GM21367 (cell line): ENCODE data around the gene ZNF292.
"Not testable (repeated sequence)": the region's sequence is repeated elsewhere in the genome, so short reads cannot be mapped to it uniquely, and the experiment has no call there.

Experiments
- ATAC-seq: cut with Tn5 transposase; IDR thresholded peaks from one replicate; pipeline ENCODE4 v1.9.1; 2021; ENCODE audit not compliant: unreplicated experiment

Gene ZNF292

GRCh38 chr6:87210979-87211378 is 55.6 kb downstream of the ZNF292 start:
- ATAC-seq, result peak; percentile 94

- ATAC-seq, result no peak
Measured at GRCh38 chr6:87212596-87212995, 57.2 kb downstream of the ZNF292 start.

- no peak for ATAC-seq
Measured at GRCh38 chr6:87213364-87213763, 58.0 kb downstream of the ZNF292 start.

- ATAC-seq, result no peak
Measured at GRCh38 chr6:87214831-87215230, 59.5 kb downstream of the ZNF292 start.

- ATAC-seq, result no peak
Measured at GRCh38 chr6:87220997-87221396, 65.6 kb downstream of the ZNF292 start.

- no peak for ATAC-seq
Measured at GRCh38 chr6:87222676-87223075, 67.3 kb downstream of the ZNF292 start.

- no peak for ATAC-seq
Measured at GRCh38 chr6:87224971-87225370, 69.6 kb downstream of the ZNF292 start.

- no peak for ATAC-seq
Measured at GRCh38 chr6:87225511-87225910, 70.1 kb downstream of the ZNF292 start.

GRCh38 chr6:87225937-87226336 is 70.6 kb downstream of the ZNF292 start:
- ATAC-seq, result no peak

- ATAC-seq, result no peak
Measured at GRCh38 chr6:87230801-87231200, 75.4 kb downstream of the ZNF292 start.

GRCh38 chr6:87237804-87238203 is 82.4 kb downstream of the ZNF292 start:
- ATAC-seq, result no peak

- not testable (repeated sequence) for ATAC-seq
Measured at GRCh38 chr6:87239098-87239635, 83.8 kb downstream of the ZNF292 start.

GRCh38 chr6:87241304-87241703 is 85.9 kb downstream of the ZNF292 start:
- ATAC-seq, result no peak

GRCh38 chr6:87242311-87242710 is 86.9 kb downstream of the ZNF292 start:
- no peak for ATAC-seq

GRCh38 chr6:87243812-87244211 is 88.4 kb downstream of the ZNF292 start:
- ATAC-seq, result no peak

- no peak for ATAC-seq
Measured at GRCh38 chr6:87244380-87244779, 89.0 kb downstream of the ZNF292 start.

GRCh38 chr6:87250019-87250418 is 94.7 kb downstream of the ZNF292 start:
- ATAC-seq, result no peak

- no peak for ATAC-seq
Measured at GRCh38 chr6:87251225-87251624, 95.9 kb downstream of the ZNF292 start.

GRCh38 chr6:87251725-87252124 is 96.4 kb downstream of the ZNF292 start:
- ATAC-seq, result no peak

GRCh38 chr6:87257046-87257445 is 101.7 kb downstream of the ZNF292 start:
- ATAC-seq, result no peak

- ATAC-seq, result no peak
Measured at GRCh38 chr6:87257565-87257964, 102.2 kb downstream of the ZNF292 start.

- no peak for ATAC-seq
Measured at GRCh38 chr6:87257975-87258374, 102.6 kb downstream of the ZNF292 start.

GRCh38 chr6:87259791-87260190 is 104.4 kb downstream of the ZNF292 start:
- ATAC-seq, result no peak

GRCh38 chr6:87261534-87261933 is 106.2 kb downstream of the ZNF292 start:
- ATAC-seq, result no peak
